Left forelimb (tissue), 1 donor: Measurements from ENCODE around the gene MTA2.
A peak's percentile ranks its signal among the peaks of the same experiment; 100 is the strongest.
"Not testable (repeated sequence)": the region's sequence is repeated elsewhere in the genome, so short reads cannot be mapped to it uniquely, and the experiment has no call there.

Experiments
- DNase-seq: peaks from one replicate; pipeline ENCODE4 v3.0.0-alpha.2; 2018; ENCODE audit warnings: low spot score

MTA2 gene

GRCh38 chr11:62566247-62566646 is 35.4 kb downstream of the MTA2 start:
- DNase-seq, result no peak

GRCh38 chr11:62565100-62565802 is 36.4 kb downstream of the MTA2 start:
- DNase-seq, result no peak

GRCh38 chr11:62561677-62562230 is 39.9 kb downstream of the MTA2 start:
- not testable (repeated sequence) for DNase-seq

- DNase-seq, result peak; percentile 81
Observed at GRCh38 chr11:62560566-62561103, 41.0 kb downstream of the MTA2 start.

- not testable (repeated sequence) for DNase-seq
Observed at GRCh38 chr11:62559626-62560025, 42.0 kb downstream of the MTA2 start.

GRCh38 chr11:62559204-62559603 is 42.5 kb downstream of the MTA2 start:
- no peak for DNase-seq

- no peak for DNase-seq
Observed at GRCh38 chr11:62558669-62559068, 43.0 kb downstream of the MTA2 start.

- no peak for DNase-seq
Observed at GRCh38 chr11:62556875-62557631, 44.6 kb downstream of the MTA2 start.

- peak; percentile 85 for DNase-seq
Observed at GRCh38 chr11:62556108-62556874, 45.4 kb downstream of the MTA2 start.

GRCh38 chr11:62555464-62556107 is 46.1 kb downstream of the MTA2 start:
- DNase-seq, result peak; percentile 70

GRCh38 chr11:62554387-62555167 is 47.1 kb downstream of the MTA2 start:
- DNase-seq, result peak; percentile 73

GRCh38 chr11:62553839-62554361 is 47.8 kb downstream of the MTA2 start:
- no peak for DNase-seq

- peak; percentile 87 for DNase-seq
Observed at GRCh38 chr11:62553080-62553838, 48.4 kb downstream of the MTA2 start.

GRCh38 chr11:62552485-62553079 is 49.1 kb downstream of the MTA2 start:
- no peak for DNase-seq

- not testable (repeated sequence) for DNase-seq
Observed at GRCh38 chr11:62550478-62550877, 51.2 kb downstream of the MTA2 start.

- DNase-seq, result no peak
Observed at GRCh38 chr11:62548545-62549335, 52.9 kb downstream of the MTA2 start.

GRCh38 chr11:62547691-62548281 is 53.9 kb downstream of the MTA2 start:
- DNase-seq, result no peak
